DOHH2 (cell line): ENCODE data around the gene RHCG.

Source experiments
- CTCF ChIP-seq: fragments of 200-600 bp; sonication (generic); IDR thresholded peaks from one replicate; pipeline ENCODE4 v1.5.1; 2014; ENCODE audit warnings: antibody characterized with exemption, mild to moderate bottlenecking, low read depth, low read length; ENCODE audit not compliant: poor library complexity, severe bottlenecking
- EZH2phosphoT487 ChIP-seq: fragments of 200-600 bp; sonication (generic); IDR thresholded peaks from 2 replicates; pipeline ENCODE4 v1.6.1; 2017; ENCODE audit warnings: borderline replicate concordance, mild to moderate bottlenecking, antibody characterized with exemption, low read length, moderate library complexity, mixed read lengths

- TF ChIP-seq CTCF (no peak), EZH2phosphoT487 (no peak)
Measured at GRCh38 chr15:89445518-89445917, 50.9 kb downstream of the RHCG start.
